Caco-2 (cell line): Measurements from ENCODE around the gene GCN1. TPM values are rescaled to one million over a fixed set of nuclear protein-coding genes. Genes with fewer than 3 reads are reported as not detected.
A peak's percentile ranks its signal among the peaks of the same experiment; 100 is the strongest.

Source experiments
- BruUV-seq: library from RNA; stranded (reverse); fragments of 400-500 nt; replicated peaks from 2 replicates; lab custom pipeline; 2021; lab: Mats Ljungman, UMichigan
- CTCF ChIA-PET: fragments of 300-600 bp; sonication (Branson Sonifier 250); formaldehyde crosslinking; loops from one replicate; lab custom pipeline; 2022; ENCODE audit warnings: antibody characterized with exemption; lab: Charles Lee
- POLR2A ChIA-PET: fragments of 300-600 bp; sonication (Branson Sonifier 250); formaldehyde crosslinking; loops from one replicate; lab custom pipeline; 2022; ENCODE audit warnings: antibody characterized with exemption; lab: Charles Lee
- DNase-seq, 2 experiments: peaks; one replicate each; pipeline versions ENCODE4 v3.0.0 to v3.0.0-alpha.2; 2020 to 2022
- H3K27me3 ChIP-seq: replicated peaks from 2 replicates; pipeline ENCODE4 v1.6.0; 2011; ENCODE audit warnings: low read length; ENCODE audit not compliant: control insufficient read depth, insufficient read depth
- H3K36me3 ChIP-seq: 2 replicates; pipeline ENCODE4 v1.5.1; 2011; ENCODE audit warnings: low read length; ENCODE audit not compliant: control insufficient read depth, insufficient read depth
- H3K4me1 ChIP-seq: fragments of 250-450 bp; sonication (Bioruptor Pico); 2 replicates; pipeline ENCODE4 v1.5.1; 2020; ENCODE audit warnings: mild to moderate bottlenecking
- H3K4me3 ChIP-seq: 2 replicates; pipeline ENCODE4 v1.5.1; 2011; ENCODE audit warnings: low read depth, mild to moderate bottlenecking, control low read depth, low read length
- H3K9me3 ChIP-seq: fragments of 250-450 bp; sonication (Bioruptor Pico); 2 replicates; pipeline ENCODE4 v1.5.1; 2020; ENCODE audit warnings: mild to moderate bottlenecking, moderate library complexity
- H3K27ac Mint-ChIP-seq: one replicate; pipeline ENCODE4 v1.8.0; 2022; ENCODE audit warnings: mixed read lengths; ENCODE audit not compliant: unreplicated experiment
- H3K27me3 Mint-ChIP-seq: one replicate; pipeline ENCODE4 v1.8.0; 2022; ENCODE audit warnings: mixed read lengths; ENCODE audit not compliant: insufficient read depth, unreplicated experiment
- H3K36me3 Mint-ChIP-seq: one replicate; pipeline ENCODE4 v1.8.0; 2022; ENCODE audit warnings: mild to moderate bottlenecking, mixed read lengths; ENCODE audit not compliant: insufficient read depth, unreplicated experiment
- H3K4me1 Mint-ChIP-seq: one replicate; pipeline ENCODE4 v1.8.0; 2022; ENCODE audit warnings: low read depth, mixed read lengths; ENCODE audit not compliant: unreplicated experiment
- H3K4me3 Mint-ChIP-seq: one replicate; pipeline ENCODE4 v1.8.0; 2022; ENCODE audit warnings: mild to moderate bottlenecking, moderate library complexity, mixed read lengths; ENCODE audit not compliant: unreplicated experiment
- H3K9me3 Mint-ChIP-seq: one replicate; pipeline ENCODE4 v1.8.0; 2022; ENCODE audit warnings: mixed read lengths; ENCODE audit not compliant: unreplicated experiment
- CTCF ChIP-seq, 2 experiments: fragments of 200-600 bp in 1 of 2; IDR thresholded peaks; 1 replicate in 1 of 2; 2 replicates in 1 of 2; pipeline versions ENCODE4 v1.5.1 to v1.8.0; 2011 to 2022; ENCODE audit warnings: antibody characterized with exemption in 1 of 2, control low read depth in 1 of 2, inconsistent platforms in 1 of 2, low read depth in 1 of 2, low read length in 1 of 2, mild to moderate bottlenecking in 1 of 2, moderate library complexity in 1 of 2; ENCODE audit not compliant: insufficient read depth in 1 of 2, severe bottlenecking in 1 of 2, unreplicated experiment in 1 of 2
- intact Hi-C: fragments of 100-400 bp; cut with micrococcal nuclease; formaldehyde crosslinking; loops from one replicate; pipeline ENCODE4 v1.10.0; 2022; ENCODE audit not compliant: unreplicated experiment
- total RNA-seq: library from RNA; stranded (reverse); gene quantifications from 2 replicates; pipeline ENCODE4 v1.2.3, GENCODE V29; 2022

The GCN1 gene
- total RNA-seq, 1 experiment from 2014 or later, result 154 TPM

DNA sequence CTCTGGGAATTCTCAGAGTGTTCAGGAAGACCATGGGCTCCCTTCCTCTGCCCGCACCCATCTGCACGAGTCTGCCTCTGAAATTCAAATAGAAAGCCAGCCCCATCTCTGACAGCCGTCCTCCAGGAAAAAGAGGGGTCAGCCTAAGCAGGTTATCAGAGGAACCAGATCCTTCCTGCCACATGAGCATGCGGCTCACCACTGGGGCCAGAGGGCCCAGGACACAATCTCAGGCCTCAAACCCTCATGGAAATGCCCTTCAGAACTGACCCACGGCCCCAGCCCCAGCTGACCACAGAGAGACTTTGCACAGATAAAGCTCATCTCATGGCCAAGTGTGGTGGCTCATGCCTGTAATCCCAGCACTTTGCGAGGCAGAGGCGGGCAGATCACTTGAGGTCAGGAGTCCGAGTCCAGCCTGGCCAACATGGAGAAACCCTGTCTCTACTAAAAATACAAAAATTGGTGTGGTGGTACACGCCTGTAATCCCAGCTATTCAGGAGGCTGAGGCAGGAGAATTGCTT lies 47.8 kb upstream of the GCN1 start:
- H3K4me3 ChIP-seq, result no peak overlapping the region
- Mint-ChIP-seq H3K9me3 (no peaks in the 10 kb centered on the region), H3K4me1 (peaks cover 32% of the 10 kb centered on the region), H3K27ac (peak overlapping the region; percentile 58), H3K4me3 (no peak overlapping the region), H3K36me3 (peaks cover 41% of the 10 kb centered on the region), H3K27me3 (no peaks in the 10 kb centered on the region)
- intact Hi-C loops, result no loop called here
- no TSS peak for BruUV-seq
- H3K36me3 ChIP-seq, result no peaks in the 10 kb centered on the region; the same call in 1 of the 2 replicates
- H3K9me3 ChIP-seq, result no peaks in the 10 kb centered on the region
- H3K4me1 ChIP-seq, result peaks cover 31% of the 10 kb centered on the region
- H3K27me3 ChIP-seq, result no peaks in the 10 kb centered on the region
- TF ChIP-seq CTCF (IDR thresholded peaks at IDR 0.05; ENCODE audit: insufficient read depth in 1 of 2, low read depth in 1 of 2, low read length in 1 of 2, severe bottlenecking in 1 of 2, unreplicated experiment in 1 of 2), result no peak
- ChIA-PET CTCF (interaction anchor here (0.6 to 1.9 kb wide), 4 partner anchors 7 to 49 kb away, joined by 6 to 12 read pairs (median 8); partner anchors contain the start of gene RNU4-2), POLR2A (interaction anchor here (0.9 to 1.2 kb wide), 2 partner anchors 12 to 15 kb away, joined by 3 read pairs; no protein-coding TSS in a partner anchor)
- DNase-seq, result no peak

- Histone ChIP-seq H3K4me1 (peaks cover 33% of the 10 kb centered on the region), H3K36me3 (no peaks in the 10 kb centered on the region; the same call in 1 of the 2 replicates), H3K4me3 (no peak overlapping the region), H3K9me3 (no peaks in the 10 kb centered on the region), H3K27me3 (no peaks in the 10 kb centered on the region)
- ChIA-PET POLR2A (interaction anchor here (1.2 kb wide), 1 partner anchor 11 kb away, joined by 3 read pairs; no protein-coding TSS in a partner anchor), CTCF (interaction anchor here (1.7 kb wide), 1 partner anchor 11 kb away, joined by 6 read pairs; no protein-coding TSS in a partner anchor)
- TF ChIP-seq CTCF (IDR thresholded peaks at IDR 0.05; ENCODE audit: insufficient read depth in 1 of 2, low read depth in 1 of 2, low read length in 1 of 2, severe bottlenecking in 1 of 2, unreplicated experiment in 1 of 2), result no peak
- BruUV-seq, result no TSS peak
- peaks cover 47% of the 10 kb centered on the region for H3K36me3 Mint-ChIP-seq
- H3K27me3 Mint-ChIP-seq, result no peaks in the 10 kb centered on the region
- H3K4me1 Mint-ChIP-seq, result peaks cover 34% of the 10 kb centered on the region
- H3K27ac Mint-ChIP-seq, result peak overlapping the region; percentile 58
- H3K9me3 Mint-ChIP-seq, result no peaks in the 10 kb centered on the region
- DNase-seq, result no peak
- no peak overlapping the region for H3K4me3 Mint-ChIP-seq
- intact Hi-C loops, result no loop called here
These were observed 47.2 kb upstream of the GCN1 start for GRCh38 chr12:120241561-120242274.

DNA sequence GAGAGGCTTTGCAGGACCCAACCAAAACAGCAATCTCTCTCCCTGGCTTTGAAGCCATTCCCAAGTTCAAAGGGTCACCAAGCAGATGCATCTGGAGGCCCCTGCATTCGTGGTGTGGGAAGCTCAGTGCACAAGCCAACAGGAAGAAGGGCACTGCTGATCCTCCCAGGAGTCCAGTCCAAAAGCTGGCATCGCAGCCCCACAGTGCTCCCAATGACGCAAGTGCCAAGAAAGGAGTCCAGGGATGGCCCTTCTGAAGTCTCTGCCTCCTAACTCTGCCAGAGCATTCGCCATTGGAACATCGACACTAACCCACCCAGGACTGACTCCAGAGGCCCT lies 45.9 kb upstream of the GCN1 start:
- TF ChIP-seq CTCF (IDR thresholded peaks at IDR 0.05; ENCODE audit: insufficient read depth in 1 of 2, low read depth in 1 of 2, low read length in 1 of 2, severe bottlenecking in 1 of 2, unreplicated experiment in 1 of 2), result no peak
- peaks cover 38% of the 10 kb centered on the region for H3K4me1 Mint-ChIP-seq
- Histone ChIP-seq H3K4me3 (no peak overlapping the region), H3K36me3 (no peaks in the 10 kb centered on the region; the same call in 1 of the 2 replicates), H3K27me3 (no peaks in the 10 kb centered on the region), H3K9me3 (no peaks in the 10 kb centered on the region), H3K4me1 (peaks cover 43% of the 10 kb centered on the region)
- no peak overlapping the region for H3K4me3 Mint-ChIP-seq
- H3K36me3 Mint-ChIP-seq, result peaks cover 51% of the 10 kb centered on the region
- H3K9me3 Mint-ChIP-seq, result no peaks in the 10 kb centered on the region
- POLR2A ChIA-PET, result interaction anchor here (0.8 to 1.6 kb wide), 4 partner anchors 9 to 51 kb away, joined by 3 to 6 read pairs (median 4); partner anchors contain the start of gene RPLP0
- no TSS peak for BruUV-seq
- intact Hi-C loops, result no loop called here
- H3K27me3 Mint-ChIP-seq, result no peaks in the 10 kb centered on the region
- no peak overlapping the region for H3K27ac Mint-ChIP-seq
- no peak for DNase-seq
- CTCF ChIA-PET, result interaction anchor here (0.7 to 6.7 kb wide), 3 partner anchors 12 to 81 kb away, joined by 3 to 73 read pairs (median 29); partner anchors contain the start of gene PXN
